Activated naive CD4-positive, alpha-beta T cell (primary cell): ENCODE results near the gene MRPL43.

Experiments
- DNase-seq, 4 experiments: peaks; one replicate each; lab custom pipeline; 2025; lab: John Stamatoyannopoulos, UW

The MRPL43 gene

DNA sequence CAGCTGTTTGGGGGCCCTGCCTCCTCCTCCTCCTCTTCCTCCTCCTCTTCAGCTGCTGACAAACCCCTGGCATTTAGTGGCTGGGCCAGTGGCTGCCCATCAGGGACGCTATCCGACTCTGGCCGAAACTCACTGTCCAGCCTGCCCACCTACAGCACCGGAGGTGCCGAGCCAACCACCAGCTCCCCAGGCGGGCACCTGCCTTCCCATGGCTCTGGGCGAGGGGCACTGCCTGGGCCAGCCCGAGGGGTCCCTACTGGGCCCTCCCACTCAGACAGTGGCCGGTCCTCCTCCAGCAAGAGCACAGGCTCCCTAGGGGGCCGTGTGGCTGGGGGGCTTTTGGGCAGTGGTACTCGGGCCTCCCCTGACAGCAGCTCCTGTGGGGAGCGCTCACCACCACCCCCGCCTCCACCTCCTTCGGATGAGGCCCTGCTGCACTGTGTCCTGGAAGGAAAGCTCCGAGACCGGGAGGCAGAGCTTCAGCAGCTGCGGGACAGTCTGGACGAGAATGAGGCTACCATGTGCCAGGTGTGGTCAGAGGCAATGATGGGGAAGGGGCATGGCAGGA is 16.4 kb upstream of the MRPL43 start:
- no peak for DNase-seq

GRCh38 chr10:101002456-101002855 is 15.2 kb upstream of the MRPL43 start:
- DNase-seq = no peak

GRCh38 chr10:101001659-101002035 is 14.3 kb upstream of the MRPL43 start:
- no peak for DNase-seq

- DNase-seq = no peak
These were observed 13.8 kb upstream of the MRPL43 start for GRCh38 chr10:101000915-101001658.

DNA sequence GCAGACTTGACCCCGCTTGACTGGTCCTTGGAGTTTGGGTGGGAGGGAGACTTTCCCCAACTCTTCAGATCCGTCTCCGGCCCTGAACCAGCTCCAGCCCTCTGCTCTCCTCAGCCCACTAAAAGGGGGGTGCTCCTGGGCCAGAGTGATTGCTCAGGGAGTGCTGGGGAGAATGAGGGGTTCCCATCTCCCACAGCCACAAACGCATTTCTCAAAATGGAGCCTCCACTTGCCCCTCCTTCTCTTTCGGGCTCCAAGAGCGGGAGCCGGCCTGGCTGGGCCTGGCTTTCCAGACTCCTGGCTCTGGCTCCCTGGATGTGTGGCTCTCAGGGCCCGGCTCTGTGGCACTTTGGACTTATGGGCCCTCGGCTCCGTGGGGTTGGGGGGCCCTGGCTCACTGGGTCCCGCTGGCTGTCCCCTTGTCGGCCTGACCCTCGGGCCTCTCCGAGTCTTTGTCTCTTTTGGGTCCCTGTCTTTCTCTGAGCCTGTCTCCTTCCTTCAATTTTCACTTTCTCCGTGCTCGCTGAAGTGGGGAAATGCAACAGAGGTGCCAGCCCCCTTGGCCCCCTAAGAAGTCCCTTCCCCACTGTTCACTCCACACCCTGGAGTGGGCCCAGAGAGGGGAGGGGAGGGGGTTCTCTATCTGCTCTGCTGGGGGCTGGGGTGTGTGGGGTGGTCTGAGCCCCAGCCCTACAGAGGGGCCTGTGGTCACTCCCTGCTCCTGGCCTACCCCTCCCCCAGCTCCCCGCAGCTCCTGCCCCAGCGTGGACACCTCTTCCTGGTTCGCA is 13.0 kb upstream of the MRPL43 start:
- no peak for DNase-seq

DNA sequence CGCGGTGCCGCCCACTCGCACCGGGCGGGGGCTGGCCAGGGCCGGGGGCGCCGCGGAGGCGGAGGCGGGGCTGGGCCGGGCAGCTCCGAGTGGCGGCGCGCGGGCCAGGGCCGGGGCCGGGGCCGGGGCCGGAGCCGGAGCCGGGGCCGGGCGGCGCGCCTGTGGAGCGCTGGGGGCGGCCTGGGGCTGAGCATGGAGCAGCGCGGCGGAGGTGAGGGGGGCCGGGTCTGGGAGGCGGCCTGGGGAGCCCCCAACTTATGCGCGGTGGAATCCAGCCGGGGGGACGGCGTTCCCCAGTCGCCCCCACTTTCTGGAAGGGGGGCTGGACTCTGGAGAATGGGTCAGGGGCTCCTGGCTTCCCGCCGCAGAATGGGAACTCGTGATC is 12.4 kb upstream of the MRPL43 start, which contains the start of gene LZTS2:
Gene LZTS2, plus strand, starts transcription at position 67 of the 385 bp plus-strand sequence. CDS start 2,731 bp downstream, outside the sequence.
- DNase-seq = no peak

GRCh38 chr10:100998991-100999741 is 11.9 kb upstream of the MRPL43 start:
- DNase-seq = peak; percentile 40 to 73 (median 56)

GRCh38 chr10:100998183-100998990 is 11.1 kb upstream of the MRPL43 start:
- DNase-seq = peak in 3 of 4 experiments; percentile 32 to 58 (median 39)

DNA sequence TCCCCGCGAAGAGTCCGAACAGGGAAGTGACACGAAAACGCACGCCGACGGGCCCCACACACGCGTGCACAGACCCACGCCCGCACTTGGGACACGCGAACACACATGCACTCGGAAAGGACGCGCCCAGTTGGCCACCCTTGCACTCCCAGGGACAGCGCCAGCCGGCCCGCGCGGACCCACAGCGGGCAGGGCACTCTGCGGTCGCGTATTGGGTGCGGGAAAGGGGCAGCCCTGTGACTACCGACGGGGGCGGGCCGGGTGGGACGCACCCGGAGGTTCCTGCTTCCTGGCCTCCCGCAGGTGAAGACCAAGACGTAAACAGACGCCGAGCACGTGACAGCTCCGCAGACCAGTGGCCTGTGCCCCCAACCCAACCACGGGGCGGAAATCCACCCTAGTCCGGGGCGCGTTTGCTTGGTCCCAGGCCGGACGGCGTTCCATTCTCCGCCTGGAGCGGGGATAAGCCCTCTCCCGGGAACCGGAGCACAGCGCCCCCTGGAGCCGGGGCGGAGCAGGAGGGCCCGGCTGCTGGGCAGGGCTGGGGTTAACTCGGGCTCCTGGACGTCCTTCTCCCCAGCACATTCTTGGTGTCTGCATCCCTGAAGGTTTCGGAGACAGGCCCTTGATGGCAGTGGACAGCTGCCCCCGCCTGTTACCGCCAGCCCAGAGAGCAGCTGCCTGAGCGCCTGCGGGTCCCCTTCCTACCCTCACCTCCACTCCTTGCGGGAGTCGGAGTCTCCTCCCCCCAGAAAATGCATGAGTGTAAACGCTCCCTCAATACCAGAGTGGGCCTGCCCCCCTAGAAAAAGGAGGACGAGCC is 10.3 kb upstream of the MRPL43 start:
- peak; percentile 33 to 65 (median 54) for DNase-seq

DNA sequence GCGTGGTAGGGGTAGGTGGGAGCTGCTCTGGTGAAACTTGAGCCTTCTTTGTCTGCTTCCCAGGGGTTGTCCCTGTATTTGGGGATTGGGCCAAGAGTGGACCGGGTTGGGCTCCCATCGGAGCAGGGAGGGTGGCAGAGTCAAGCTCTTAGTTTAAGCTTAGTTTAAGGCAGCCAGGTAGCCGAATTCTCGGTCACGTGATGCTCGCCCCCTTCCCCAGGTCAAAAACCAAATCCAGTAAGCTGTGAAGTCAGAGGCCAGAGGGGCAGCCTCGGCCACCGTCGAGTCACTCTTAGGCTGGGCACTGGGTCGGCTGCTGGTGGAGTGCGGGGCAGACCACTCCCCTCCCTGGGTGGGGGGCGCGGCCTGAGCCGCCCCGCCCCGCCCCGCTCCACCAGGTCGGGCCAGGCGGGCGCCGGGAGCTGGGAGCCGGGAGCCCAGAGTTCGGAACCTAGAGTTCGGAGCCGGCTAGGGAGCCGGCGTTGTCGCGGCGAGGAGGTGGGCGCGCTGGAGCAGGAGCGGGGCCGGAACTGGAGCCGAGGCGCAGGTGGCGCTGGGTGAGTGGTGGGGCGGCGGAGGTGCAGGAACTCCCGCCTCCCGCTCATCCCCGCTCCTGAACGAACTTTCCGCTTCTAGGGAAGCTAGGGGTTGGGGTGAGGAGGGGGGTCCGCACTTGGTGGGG is 9.5 kb upstream of the MRPL43 start:
- DNase-seq = peak in 2 of 4 experiments; percentile 25 to 52

DNA sequence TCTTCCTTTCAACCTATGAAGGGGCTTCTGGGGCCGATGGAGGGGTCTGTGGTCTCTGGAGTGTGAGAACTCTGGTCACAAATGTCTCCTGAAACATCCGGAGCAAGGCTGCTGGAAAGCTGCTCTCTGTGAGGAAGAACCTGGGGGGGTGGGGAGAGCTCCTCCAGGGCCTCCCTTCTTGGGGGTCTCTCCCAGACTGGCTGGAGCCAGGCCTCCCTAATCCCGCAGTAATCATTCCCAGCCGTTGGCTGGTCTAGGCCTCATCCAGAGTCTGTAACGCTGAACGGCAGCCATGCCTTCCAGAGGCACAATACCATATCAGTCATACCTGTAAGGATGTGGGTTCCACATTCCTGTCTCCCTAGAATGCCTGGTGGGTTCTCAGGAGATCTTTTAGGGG is 7.9 kb upstream of the MRPL43 start:
- no peak for DNase-seq

DNA sequence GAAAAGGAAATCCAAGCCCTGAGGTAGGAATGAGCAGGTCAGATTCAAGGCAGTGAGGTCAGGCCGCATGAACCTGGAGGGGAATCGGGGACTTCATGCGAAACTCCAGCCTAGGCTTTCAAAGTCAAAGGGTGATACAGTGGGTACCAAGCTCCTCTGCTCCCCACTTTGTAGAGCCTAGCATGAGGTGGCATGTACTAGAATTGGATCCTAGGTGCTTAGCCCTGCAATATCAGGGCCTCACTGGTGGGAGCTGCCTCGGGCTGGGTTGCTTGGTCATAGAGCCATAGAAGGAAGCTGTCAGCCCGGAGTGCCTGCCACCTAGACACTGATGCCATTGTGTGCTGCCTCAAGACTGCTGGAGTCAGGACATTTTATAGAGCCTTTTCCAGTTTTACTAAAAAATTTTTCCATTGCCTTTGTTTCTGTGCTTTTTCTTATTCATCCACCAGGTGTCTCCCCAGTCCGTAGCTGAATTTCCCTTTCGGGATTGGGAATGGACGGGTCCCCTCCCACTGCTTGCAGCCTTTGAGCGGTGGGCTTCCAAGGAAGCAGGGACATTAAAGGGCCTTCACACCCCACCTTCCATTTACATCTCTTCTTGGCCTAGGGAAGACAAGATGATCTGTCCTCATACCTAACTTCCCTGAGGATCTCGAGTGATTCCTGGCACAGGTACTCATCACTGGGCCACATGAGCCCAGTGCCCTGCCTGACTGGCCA is 6.8 kb upstream of the MRPL43 start:
- no peak for DNase-seq

DNA sequence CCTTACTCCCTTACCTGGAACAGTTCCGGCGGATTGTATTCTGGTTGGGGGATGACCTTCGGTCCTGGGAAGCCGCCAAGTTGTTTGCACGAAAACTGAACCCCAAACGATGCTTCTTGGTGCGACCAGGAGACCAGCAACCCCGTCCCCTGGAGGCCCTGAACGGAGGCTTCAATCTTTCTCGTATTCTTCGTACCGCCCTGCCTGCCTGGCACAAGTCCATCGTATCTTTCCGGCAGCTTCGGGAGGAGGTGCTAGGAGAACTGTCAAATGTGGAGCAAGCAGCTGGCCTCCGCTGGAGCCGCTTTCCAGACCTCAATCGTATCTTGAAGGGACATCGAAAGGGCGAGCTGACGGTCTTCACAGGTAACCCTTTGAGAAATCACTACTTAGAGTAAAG is 1.8 kb upstream of the MRPL43 start:
- no peak for DNase-seq

- no peak for DNase-seq
These were observed 869 bp upstream of the MRPL43 start for GRCh38 chr10:100988166-100988565.

DNA sequence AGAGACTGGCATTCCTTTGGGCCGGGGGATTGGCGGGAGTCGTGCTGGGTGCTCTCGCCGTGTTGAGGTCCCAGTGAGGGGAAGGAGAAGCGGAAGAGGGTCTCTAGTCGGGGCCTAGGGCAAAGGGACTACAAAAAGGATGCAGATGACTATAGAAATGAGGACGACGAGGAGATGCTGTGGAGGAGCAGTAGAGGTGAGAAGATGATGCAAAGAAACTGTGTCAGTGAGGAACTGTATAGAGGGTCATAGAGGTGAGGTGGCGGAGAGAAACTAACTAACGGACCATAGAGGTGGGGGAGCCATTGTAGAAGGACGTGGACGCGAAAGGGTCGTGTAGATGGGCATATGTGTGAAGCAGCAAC is 370 bp upstream of the MRPL43 start:
- DNase-seq = no peak

DNA sequence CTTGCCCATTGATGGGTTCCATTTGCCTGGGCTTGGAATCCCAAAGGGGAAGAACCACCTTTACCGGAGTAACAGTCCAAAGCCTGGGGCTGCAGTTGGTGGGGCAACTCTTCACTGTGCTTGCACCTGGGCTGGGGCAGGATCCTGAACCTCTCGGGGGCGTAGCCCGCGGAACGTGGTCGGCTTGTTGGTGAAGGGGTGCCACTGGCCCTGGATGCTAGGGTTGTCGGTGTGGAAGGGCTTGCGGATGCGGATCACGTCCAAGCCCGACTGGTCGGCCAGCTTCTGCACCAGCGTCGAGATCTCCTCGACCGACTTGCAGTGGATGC is 710 bp downstream of the MRPL43 start:
- no peak for DNase-seq

DNA sequence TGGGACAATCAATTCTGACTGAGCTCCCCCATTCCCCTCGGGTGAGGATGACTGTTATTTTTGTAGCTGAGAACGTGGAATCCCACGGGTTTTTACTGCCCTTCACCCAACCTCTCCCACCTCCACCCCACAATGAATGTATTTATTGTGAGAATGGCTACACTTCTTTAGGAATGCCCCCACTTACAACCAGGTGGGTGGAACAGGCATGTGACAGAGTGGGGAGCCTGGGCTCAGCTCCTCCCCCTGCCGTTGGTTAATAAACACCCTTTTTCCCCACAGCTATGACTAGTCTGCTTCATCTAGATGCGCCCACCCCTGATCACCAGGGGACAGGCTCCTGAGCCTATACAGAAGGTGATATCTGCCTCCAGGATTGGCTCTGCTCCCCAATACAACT is 2.0 kb downstream of the MRPL43 start:
- DNase-seq = no peak

- no peak for DNase-seq
These were observed 2.6 kb downstream of the MRPL43 start for GRCh38 chr10:100984672-100985177.
